Epithelial cell of proximal tubule (primary cell): ENCODE measurements around the gene GRHPR. TPM values are rescaled to one million over a fixed set of nuclear protein-coding genes. Genes with fewer than 3 reads are reported as not detected.
A peak's percentile ranks its signal among the peaks of the same experiment; 100 is the strongest.

ENCODE experiments used
- DNase-seq: peaks from one replicate; pipeline ENCODE4 v3.0.0-alpha.2; 2011; ENCODE audit warnings: low read depth
- H3K4me3 ChIP-seq: 2 replicates; pipeline ENCODE4 v1.5.1; 2011; ENCODE audit warnings: low read depth, mild to moderate bottlenecking, low read length
- CTCF ChIP-seq: conservative IDR thresholded peaks from 2 replicates; pipeline ENCODE4 v1.5.1; 2012; ENCODE audit warnings: low read depth, mild to moderate bottlenecking, low read length
- total RNA-seq: library from RNA; depleted of rRNA; stranded (reverse); fragments of >200 nt; gene quantifications from 2 replicates; pipeline ENCODE4 v1.2.3, GENCODE V29; 2015

Gene GRHPR
- total RNA-seq, 1 donor from 2014 or later, result 138 TPM

- TF ChIP-seq CTCF, result no peak
- H3K4me3 ChIP-seq, result no peak overlapping the region
These were observed 13.4 kb upstream of the GRHPR start for GRCh38 chr9:37408933-37409710.

GRCh38 chr9:37410354-37410861 lies 12.1 kb upstream of the GRHPR start:
- TF ChIP-seq CTCF, result no peak
- DNase-seq, result no peak
- H3K4me3 ChIP-seq, result no peak overlapping the region

More at GRCh38 chr9:37408933-37409710, 13.4 kb upstream of the GRHPR start:
- no peak for DNase-seq

GRCh38 chr9:37410969-37411785 lies 11.3 kb upstream of the GRHPR start:
- H3K4me3 ChIP-seq, result no peak overlapping the region
- DNase-seq, result no peak
- TF ChIP-seq CTCF, result peak; percentile 48

- H3K4me3 ChIP-seq, result no peak overlapping the region
- no peak for DNase-seq
- no peak for TF ChIP-seq CTCF
These were observed 9.9 kb upstream of the GRHPR start for GRCh38 chr9:37412431-37413151.

- DNase-seq, result no peak
- no peak overlapping the region for H3K4me3 ChIP-seq
- TF ChIP-seq CTCF, result no peak
These were observed 9.2 kb upstream of the GRHPR start for GRCh38 chr9:37413311-37413710.

- H3K4me3 ChIP-seq, result no peak overlapping the region
- DNase-seq, result no peak
- TF ChIP-seq CTCF, result no peak
These were observed 8.0 kb upstream of the GRHPR start for GRCh38 chr9:37414503-37414943.
